DMS 273 (cell line): Measurements from ENCODE around the gene RNF213.

ENCODE experiments used
- DNase-seq: peaks from one replicate; lab custom pipeline; 2025; ENCODE audit not compliant: unreplicated experiment; lab: John Stamatoyannopoulos, UW

RNF213 gene

GRCh38 chr17:80346498-80347275 lies 86.0 kb downstream of the RNF213 start:
- no peak for DNase-seq

- DNase-seq: no peak
These were observed 86.9 kb downstream of the RNF213 start for GRCh38 chr17:80347536-80347935.

GRCh38 chr17:80347948-80348351 lies 87.3 kb downstream of the RNF213 start:
- no peak for DNase-seq

- no peak for DNase-seq
These were observed 88.0 kb downstream of the RNF213 start for GRCh38 chr17:80348551-80349150.

- DNase-seq: no peak
These were observed 88.5 kb downstream of the RNF213 start for GRCh38 chr17:80349151-80349651.

GRCh38 chr17:80349751-80350150 lies 89.1 kb downstream of the RNF213 start:
- no peak for DNase-seq

- no peak for DNase-seq
These were observed 91.7 kb downstream of the RNF213 start for GRCh38 chr17:80352216-80352895.

- DNase-seq: no peak
These were observed 92.5 kb downstream of the RNF213 start for GRCh38 chr17:80352991-80353665.

- no peak for DNase-seq
These were observed 93.1 kb downstream of the RNF213 start for GRCh38 chr17:80353718-80354275.

- no peak for DNase-seq
These were observed 93.7 kb downstream of the RNF213 start for GRCh38 chr17:80354336-80354735.

- no peak for DNase-seq
These were observed 95.7 kb downstream of the RNF213 start for GRCh38 chr17:80356231-80356856.

GRCh38 chr17:80358131-80358530 lies 97.5 kb downstream of the RNF213 start:
- no peak for DNase-seq

- no peak for DNase-seq
These were observed 98.2 kb downstream of the RNF213 start for GRCh38 chr17:80358861-80359260.

GRCh38 chr17:80359422-80360110 lies 98.9 kb downstream of the RNF213 start:
- DNase-seq: no peak

- no peak for DNase-seq
These were observed 99.7 kb downstream of the RNF213 start for GRCh38 chr17:80360396-80360795.

GRCh38 chr17:80361495-80362220 lies 101.0 kb downstream of the RNF213 start:
- DNase-seq: peak; percentile 38

GRCh38 chr17:80362428-80363119 lies 101.9 kb downstream of the RNF213 start:
- DNase-seq: no peak

GRCh38 chr17:80363120-80363515 lies 102.5 kb downstream of the RNF213 start:
- DNase-seq: no peak
